ENCODE data around the gene JMJD4.

JMJD4 gene, protein sequence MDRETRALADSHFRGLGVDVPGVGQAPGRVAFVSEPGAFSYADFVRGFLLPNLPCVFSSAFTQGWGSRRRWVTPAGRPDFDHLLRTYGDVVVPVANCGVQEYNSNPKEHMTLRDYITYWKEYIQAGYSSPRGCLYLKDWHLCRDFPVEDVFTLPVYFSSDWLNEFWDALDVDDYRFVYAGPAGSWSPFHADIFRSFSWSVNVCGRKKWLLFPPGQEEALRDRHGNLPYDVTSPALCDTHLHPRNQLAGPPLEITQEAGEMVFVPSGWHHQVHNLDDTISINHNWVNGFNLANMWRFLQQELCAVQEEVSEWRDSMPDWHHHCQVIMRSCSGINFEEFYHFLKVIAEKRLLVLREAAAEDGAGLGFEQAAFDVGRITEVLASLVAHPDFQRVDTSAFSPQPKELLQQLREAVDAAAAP

DNA sequence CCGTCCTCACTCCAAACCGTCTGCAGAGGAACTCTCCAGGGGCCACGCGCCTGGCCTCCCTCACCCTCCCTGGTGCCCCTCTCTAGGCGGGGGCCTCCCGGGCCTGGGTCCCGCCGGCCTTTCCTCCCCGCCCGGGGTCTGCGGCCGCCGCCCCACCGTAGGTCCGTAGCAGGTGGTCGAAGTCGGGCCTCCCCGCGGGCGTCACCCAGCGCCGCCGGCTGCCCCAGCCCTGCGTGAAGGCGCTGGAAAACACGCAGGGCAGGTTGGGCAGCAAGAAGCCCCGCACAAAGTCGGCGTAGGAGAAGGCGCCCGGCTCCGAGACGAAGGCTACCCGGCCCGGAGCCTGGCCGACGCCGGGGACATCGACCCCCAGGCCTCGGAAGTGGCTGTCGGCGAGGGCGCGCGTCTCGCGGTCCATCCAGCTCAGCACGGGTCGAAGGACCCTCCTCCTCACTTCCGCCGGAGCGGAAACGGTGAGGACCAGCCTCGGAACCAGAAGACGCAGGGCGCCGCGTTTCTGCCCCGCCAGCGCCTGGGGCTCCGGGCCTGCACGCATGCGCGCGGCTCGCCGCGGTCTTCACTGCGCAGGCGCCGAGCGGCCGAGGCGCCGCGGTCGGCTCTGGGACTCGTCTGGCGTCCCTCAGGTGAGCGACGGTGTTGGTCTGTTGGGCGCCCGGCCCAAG lies at the start of gene JMJD4, which contains the start of gene SNAP47:
JMJD4 (minus strand) TSS at position 447 of the 683 bp plus-strand sequence; CDS start at position 418, 29 bp downstream.
SNAP47 (plus strand) TSS at position 580 of the 683 bp plus-strand sequence. CDS start 12,302 bp downstream, outside the sequence.
- peak; percentile 83 for DNase-seq (ENCODE audit: low read depth, low spot score)

DNA sequence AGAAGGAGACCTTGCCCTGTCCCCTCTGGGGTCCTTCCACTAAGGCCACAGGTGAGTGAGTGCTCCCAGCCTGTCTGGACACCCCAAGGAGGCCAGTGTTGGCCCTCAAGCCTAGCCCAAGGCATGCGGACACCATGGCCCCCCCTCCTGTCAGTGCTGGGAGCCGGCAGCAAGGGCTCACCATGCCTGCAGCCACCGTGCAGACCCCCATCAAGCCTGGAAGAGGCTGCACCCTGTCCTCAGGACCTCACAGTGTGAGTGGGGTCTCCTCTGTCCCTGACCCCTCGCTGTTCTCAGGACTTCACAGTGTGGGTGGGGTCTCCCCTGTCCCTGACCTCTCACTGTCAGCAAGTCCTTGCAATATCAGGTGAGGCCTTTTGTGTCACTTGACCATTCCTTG lies 47.1 kb upstream of the JMJD4 start:
- no peak for DNase-seq (ENCODE audit: low read depth, low spot score)

DNA sequence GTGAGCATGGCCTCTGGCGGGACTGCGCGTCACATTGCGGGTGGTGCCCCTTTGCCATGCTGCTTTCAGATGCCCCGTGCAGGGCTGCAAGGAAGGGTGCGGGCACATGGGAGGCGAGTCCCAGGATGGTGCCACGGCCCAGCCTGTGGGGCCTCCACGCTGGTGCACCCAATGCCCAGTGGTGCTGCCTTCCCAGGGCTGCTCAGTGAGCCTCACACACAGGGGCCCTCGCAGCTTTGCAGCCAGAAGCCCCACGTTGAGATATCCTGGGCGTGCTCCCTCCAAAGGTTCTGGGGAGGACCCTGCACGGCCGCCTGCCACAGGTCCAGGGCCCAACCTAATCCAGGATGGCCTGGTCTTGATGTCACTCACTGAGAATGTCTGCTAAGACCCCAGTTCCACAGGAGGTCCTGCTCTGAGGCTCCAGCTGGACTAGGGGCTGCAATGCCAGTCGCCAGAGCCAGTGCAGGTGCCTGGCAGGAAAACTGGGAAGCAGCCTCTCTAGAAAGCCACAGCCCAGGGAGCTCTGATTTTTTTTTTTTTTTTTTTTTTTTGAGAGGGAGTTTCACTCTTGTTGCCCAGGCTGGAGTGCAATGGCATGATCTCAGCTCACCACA lies 46.3 kb upstream of the JMJD4 start:
- DNase-seq (ENCODE audit: low read depth, low spot score): no peak

DNA sequence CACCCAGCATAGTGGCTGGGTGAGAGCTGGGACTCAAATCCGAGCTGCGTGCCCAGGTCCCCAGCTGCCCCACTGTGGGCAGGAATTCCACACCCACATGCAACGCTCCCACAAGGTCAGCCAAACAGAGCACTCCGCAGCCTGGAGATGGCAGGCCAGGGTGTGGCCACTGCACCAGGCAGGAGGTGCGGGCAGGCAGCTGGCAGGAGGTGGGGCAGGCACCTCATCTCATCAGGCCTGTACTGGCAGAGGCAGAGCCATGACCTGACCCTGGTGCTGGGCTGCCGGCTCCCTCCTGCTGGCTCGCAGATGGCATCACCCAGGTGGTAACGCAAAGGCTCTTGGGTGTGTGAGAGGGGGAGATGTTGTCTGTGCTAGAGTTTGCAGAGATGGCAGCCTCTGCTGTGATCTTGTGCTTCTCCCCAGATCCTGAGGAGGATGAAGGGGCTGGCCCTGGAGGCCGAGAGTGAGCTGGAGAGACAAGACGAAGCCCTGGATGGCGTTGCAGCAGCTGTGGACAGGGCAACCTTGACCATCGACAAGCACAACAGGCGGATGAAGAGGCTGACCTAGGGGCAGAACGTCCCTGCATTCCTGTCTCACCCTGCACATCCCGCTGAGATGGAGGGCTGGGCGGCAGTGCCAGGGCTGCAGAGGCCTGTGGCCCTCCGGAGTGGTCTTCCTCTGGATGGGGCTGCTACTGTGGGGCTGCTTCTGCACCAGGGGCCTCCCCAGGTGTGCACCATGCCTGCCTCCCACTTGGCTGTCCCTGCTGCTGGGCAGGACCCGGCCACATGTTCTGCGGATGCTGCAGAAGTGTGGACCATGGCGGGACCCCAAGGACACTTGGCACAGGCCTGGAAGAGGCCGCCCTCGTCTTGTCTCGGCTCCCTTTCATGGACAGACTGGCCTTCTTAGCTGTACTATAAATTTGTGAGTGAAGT lies 45.3 kb upstream of the JMJD4 start:
- no peak for DNase-seq (ENCODE audit: low read depth, low spot score)

DNA sequence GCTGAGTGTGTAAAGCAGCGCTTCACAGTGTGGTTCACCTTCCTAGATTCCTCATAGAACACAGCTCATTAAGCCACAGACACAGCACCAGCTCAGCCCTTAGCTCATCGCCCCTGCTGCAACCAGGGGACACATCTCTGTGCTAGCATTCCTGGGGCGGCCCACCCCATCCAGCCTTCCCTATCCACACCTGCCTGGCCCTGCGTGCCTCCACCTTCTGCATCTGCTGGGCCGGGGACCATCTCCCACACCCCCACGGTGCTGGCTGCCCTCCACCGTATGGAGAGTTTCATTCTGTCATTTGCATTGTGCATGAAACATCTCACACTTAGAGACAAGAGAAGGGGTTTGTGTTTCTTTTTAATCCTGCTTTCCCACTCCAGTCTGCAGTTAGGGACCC lies 44.6 kb upstream of the JMJD4 start:
- DNase-seq (ENCODE audit: low read depth, low spot score): no peak

DNA sequence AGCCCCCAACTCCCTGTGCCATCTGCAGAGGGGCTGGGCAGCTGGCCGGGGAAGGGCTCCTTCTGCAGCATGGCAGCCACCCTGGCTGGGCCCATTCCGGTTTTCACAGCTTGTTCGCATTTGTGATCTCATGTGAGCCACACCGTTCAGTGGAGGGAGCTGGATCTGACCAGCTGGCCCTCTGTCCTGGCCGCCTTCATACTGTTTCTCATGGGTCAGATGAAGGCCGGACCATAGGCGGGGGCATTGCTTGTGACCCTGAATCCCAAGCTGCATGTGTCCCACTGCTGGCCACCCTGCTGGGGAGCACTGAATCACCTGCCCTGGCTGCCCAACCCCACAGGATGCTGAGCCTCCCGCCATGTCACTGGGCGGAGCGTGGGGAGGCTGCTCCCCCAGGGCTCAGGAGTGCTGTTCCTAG lies 43.9 kb upstream of the JMJD4 start:
- DNase-seq (ENCODE audit: low read depth, low spot score): no peak

DNA sequence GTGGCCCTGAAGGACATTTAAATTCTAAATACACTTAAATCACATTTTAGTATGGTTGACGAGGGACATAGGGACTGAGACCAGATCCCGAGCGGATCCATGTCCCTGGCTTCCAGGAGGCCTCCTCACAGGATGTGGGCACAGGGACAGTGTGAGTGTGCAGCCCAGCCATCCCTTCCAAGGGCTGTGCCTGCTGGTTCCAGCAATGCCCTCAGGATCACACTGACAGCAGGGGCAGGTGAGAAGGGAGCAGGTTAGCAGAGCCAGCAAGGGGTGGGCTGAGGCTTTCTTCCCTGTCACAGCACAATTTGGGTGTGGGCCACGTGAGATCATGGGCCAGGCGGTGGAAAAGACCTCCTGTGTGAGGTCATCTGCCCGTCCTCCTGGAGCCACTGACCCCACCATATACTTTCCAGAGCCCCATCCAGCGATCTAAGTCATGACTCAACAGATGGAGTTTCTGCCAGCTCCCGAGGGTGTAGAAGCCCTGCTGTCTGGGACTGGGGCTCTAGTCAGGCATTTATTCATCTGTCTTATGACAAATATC lies 43.4 kb upstream of the JMJD4 start:
- DNase-seq (ENCODE audit: low read depth, low spot score): no peak

DNA sequence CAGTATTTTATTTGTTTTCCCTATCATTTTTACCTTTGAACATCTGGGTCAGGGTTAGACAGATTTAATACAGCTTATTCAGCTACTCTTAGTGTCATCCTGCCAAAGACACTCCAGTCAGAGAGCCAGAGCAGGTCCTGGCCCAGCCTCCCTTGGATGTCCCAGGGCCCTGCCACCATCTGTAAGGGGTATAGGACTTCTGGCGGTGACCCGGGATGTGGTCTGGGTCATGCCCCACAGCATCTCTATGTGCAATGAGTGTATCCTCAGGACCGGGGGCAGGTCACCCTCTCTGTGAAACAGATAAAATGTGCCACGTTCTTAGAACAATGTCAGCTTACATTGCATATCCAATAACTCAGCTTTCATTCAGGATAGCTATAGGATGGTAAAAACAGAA lies 42.5 kb upstream of the JMJD4 start:
- DNase-seq (ENCODE audit: low read depth, low spot score): no peak

DNA sequence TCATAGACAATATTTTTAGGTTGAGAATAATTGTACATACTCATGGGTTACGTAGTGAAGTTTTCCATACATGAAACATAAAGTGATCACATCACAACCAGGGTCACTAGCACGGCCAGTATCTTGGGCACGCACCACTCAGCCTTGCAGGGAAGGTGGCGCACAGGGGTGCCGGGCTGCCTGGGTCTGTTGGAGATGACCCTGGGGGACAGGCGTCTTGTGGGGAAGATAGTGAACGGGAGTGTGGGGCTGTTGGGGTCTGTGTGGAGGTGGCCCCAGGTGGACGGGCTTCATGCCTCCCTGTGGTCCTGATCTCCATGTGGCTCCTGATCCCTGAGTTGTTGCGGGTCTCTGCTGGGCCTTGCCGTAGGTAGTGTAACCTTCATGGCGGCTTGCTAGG lies 42.1 kb upstream of the JMJD4 start:
- DNase-seq (ENCODE audit: low read depth, low spot score): no peak

DNA sequence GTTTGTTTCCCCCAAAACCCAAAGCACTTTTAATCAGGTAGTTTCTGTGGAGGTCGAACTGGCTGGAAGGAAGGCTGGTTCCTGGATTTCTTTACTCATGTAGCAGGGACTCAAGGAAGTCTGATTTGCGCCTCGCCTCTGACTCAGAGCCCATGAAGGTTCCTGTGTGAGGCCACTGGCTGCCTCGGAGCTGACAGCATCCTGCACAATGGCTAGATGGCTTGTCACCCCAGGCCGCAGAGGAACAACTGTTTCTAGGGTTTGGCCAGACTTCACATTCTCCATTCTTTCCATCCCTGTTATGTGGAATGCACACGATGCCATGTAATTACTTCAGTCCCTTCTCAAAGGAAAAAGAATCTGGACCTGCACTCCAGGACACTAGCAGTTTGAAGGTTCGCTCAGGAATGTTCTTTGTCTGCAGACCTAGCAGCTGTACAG lies 41.2 kb upstream of the JMJD4 start:
- DNase-seq (ENCODE audit: low read depth, low spot score): no peak

DNA sequence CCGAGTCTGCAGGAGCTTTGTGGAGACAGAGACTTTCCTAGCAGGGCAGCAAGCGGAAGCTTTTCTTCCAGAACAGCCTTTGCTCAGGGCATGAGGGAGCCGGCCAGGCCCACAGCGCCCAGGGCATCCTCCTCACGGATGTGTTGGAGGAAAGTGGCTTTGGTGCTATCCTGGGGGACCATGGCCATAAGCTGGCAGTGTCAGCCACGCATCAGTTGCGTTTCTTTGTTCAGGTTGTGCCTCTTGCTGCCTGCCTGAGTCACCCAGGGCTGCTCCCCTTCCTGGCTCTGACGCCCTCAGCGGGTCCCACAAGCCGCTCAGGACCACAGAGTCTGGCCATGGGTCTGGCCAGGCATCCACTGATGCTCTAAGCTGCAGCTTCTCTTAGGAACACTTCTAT lies 40.7 kb upstream of the JMJD4 start:
- no peak for DNase-seq (ENCODE audit: low read depth, low spot score)

DNA sequence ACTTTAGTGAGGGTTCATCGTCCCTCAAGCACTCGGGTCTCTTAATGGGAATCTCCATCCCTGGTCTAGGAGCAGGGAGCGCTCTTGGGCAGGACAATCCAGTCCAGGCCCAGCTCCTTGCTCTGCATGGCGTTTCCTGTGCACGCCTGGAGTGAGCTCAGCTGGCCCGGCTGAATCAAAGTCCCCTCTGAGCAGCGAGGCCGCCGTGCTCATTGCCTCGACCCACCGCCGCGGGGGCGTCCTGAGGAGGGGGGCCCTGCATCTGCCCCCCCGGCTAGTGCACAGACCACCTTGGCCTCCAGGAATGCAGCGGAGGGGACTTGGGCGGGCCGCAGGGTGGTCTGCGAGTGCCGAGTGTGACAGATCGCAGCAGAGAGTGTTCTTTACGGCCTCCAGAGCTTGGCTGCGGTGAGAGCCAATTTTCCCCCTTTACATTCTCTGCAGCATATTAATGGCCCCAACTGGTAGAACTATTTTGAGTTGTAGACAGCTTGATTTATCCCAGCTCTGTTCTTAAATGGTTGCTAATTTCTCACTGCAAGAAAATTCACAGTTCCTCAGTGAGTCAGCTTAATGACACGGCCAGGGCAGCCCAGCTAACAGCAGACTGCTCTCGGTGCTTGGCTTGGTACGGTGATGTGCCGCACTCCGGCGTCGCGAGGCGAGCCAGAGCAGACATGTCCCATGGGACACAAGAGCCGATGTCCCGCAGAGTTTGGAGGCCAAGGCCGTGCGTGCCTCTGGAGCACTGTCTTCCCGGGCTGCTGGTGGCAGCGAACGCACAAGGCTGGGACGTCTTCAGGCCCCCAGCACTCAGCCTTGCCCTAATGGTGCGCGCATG lies 39.9 kb upstream of the JMJD4 start:
- DNase-seq (ENCODE audit: low read depth, low spot score): no peak

DNA sequence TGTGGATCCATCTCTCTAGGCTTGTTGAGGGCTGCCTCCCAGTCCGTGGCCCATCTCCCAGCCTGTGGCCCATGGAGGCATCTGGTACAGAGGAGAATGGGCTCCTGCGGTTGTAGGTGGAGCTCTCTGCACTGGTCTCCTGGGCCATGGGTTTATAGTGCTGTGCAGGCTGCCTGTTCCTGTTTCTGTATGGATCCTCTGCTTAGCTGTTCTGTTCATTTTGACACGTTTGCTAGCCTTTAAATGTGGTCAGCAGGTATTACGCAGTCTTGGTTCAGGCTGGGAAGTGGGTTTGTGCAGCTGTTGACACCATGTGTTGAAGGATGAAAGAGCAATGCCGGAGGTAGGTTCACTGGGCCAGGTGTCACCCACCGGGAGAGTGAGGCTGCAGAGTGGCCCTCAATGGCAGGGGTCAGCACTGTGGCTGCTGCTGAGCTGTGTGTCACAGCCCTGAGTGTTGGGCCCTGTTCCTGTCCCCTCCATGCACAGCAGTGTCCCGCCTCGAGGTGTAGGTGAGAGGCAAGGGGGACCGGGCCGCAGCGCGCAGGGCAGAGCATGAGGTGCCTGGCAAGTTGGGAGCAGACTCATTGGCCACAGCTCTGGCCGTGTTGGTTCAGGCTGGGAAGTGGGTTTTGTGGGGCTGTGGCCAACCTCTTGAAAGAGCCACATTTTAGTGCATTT lies 39.1 kb upstream of the JMJD4 start:
- no peak for DNase-seq (ENCODE audit: low read depth, low spot score)

DNA sequence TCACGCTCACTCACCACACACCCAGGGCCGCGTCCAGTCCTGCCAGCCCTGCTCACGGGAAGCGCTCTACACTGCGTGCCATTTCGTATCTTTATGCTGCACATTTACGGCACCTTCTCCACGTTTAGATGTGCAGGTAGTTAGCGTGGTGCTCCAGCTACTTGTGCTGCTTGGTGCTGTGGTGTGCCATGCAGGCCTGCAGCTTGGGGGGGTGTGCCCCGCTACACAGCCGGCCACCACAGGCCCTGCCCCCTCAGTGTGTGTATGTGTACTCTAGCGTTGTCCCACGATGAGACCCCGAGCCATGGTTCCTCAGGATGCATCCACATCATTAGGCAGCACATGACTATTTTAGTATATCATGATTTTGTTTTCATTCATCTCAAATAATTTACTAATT lies 38.5 kb upstream of the JMJD4 start:
- no peak for DNase-seq (ENCODE audit: low read depth, low spot score)

DNA sequence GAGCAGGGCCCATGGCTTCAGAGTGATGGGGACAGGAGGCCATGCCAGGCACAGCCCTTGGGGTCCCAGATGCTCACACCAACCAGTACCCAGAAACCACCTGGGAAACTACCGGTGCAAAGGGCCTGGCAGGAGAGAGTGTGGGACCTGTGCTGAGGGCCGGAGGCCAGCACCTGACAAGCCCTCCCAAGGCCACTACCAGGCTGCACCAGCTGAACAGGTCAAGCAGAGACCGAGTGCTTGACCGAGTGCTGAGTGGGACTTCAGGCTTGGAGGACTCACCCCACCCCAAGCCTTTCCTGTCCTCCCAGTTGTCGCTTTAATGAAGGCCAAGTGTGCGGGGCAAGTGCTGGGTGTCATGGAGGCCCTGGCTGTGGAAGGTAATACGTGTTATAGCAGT lies 36.7 kb upstream of the JMJD4 start:
- no peak for DNase-seq (ENCODE audit: low read depth, low spot score)

DNA sequence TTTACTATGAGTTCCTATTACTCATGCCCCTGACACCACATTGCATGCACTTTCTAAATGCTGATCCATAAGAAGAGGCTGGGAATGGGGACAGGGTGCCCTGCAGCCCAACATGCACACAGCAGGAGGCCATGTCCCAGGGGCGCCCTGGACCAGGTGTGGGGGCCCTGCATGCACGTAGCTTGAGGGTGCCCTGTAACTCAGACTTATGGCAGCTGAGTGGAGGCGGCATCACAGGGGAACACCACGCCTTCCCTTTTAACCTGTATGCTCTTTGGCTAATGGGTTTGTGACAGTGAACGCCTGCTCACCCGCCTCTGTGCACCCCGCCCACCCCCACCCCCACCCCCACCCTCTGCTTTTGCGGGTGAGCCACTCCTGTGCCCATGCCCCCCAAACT lies 36.2 kb upstream of the JMJD4 start:
- no peak for DNase-seq (ENCODE audit: low read depth, low spot score)

DNA sequence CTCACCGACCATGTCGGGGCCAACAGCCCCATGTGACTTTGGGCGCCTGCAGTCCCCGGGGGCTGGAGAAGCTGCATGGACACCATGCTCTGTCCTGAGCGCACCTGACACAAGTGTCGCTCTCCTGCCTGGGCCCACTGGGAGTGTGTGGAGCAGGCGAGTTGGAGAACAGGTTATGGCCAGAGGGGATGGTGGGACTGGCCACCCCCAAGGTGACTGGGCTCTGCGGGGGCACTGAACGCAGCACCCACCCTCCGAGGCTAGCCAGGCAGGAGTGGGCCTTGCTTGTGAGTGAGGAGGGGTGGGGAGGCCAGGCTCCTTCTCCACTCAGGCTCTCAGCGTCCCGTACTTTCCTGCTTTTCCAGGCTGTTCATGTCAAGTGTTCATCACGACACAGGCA lies 35.7 kb upstream of the JMJD4 start:
- no peak for DNase-seq (ENCODE audit: low read depth, low spot score)

DNA sequence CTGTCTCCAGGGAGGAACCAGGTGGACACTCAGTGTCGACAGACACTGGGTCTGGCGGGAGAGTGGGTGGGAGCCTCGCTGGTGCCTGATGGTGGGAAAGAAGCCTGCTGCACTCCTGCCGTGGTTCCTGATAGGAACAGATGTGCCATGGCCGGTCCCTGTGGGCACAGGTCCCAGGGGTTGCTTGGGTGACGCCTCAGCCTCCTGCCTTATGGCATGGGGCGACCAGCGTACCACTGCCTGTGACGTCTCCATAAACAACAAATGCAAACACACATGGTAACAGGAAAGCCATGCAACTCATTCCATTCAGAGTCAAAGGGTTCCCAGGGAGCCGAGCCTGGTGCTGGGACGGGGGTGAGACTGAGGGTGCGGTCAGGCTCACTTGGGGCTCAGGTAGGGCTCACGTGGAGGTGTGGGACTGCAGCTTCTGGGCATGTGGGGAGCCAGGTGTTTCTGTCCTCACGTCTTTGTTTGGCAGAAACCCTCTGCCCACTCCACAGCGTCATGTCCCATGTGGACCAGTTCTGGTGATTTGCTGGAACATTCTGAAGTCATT lies 34.9 kb upstream of the JMJD4 start:
- no peak for DNase-seq (ENCODE audit: low read depth, low spot score)

Measured in activated naive CD8-positive, alpha-beta T cell treated with anti-CD3 and anti-CD28 coated beads, Interleukin-2, amount 50 U/mL, for 16 hours (primary cell).